GM06990 (cell line): Measurements from ENCODE around the gene MAOB.

Experiments used
- DNase-seq: peaks from one replicate; pipeline ENCODE4 v3.0.0-alpha.2; 2011; ENCODE audit not compliant: insufficient read length; ENCODE audit errors: extremely low read depth
- H3K27me3 ChIP-seq: replicated peaks from 2 replicates; pipeline ENCODE4 v1.6.0; 2011; ENCODE audit warnings: low read length; ENCODE audit not compliant: control insufficient read depth, insufficient read depth
- H3K36me3 ChIP-seq: 2 replicates; pipeline ENCODE4 v1.5.1; 2011; ENCODE audit warnings: low read length; ENCODE audit not compliant: control insufficient read depth, insufficient read depth
- H3K4me3 ChIP-seq: replicated peaks from 2 replicates; pipeline ENCODE4 v1.5.1; 2011; ENCODE audit warnings: low read depth, mild to moderate bottlenecking, control low read depth, low read length
- TF ChIP-seq, protein P1 (sequence below): IDR thresholded peaks from 2 replicates; pipeline ENCODE4 v1.5.1; 2011; ENCODE audit warnings: low read length, control low read depth, mild to moderate bottlenecking, inconsistent platforms; ENCODE audit not compliant: insufficient read depth, poor library complexity, severe bottlenecking

The MAOB gene

DNA sequence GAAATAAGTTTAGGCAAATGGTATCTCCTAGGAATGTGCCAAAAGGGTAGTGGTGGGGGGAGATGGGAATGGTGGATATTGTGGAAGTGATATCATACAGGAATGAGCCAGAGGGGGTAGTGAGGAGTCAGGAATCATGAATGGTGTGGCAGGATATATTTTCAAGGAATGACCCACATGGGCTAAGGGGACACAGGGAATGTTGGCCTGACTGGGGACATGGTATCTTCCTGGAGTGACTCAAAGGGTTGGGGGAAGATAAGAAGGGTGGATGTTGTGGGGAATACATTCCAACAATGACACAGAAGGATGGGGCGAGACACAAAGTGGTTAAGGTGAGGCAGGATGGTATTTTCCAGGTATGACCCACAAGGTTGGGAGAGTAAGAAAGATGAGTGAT is 165.6 kb downstream of the MAOB start:
- no peak overlapping the region for H3K4me3 ChIP-seq
- TF ChIP-seq, protein P1, sequence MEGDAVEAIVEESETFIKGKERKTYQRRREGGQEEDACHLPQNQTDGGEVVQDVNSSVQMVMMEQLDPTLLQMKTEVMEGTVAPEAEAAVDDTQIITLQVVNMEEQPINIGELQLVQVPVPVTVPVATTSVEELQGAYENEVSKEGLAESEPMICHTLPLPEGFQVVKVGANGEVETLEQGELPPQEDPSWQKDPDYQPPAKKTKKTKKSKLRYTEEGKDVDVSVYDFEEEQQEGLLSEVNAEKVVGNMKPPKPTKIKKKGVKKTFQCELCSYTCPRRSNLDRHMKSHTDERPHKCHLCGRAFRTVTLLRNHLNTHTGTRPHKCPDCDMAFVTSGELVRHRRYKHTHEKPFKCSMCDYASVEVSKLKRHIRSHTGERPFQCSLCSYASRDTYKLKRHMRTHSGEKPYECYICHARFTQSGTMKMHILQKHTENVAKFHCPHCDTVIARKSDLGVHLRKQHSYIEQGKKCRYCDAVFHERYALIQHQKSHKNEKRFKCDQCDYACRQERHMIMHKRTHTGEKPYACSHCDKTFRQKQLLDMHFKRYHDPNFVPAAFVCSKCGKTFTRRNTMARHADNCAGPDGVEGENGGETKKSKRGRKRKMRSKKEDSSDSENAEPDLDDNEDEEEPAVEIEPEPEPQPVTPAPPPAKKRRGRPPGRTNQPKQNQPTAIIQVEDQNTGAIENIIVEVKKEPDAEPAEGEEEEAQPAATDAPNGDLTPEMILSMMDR = no peak
- no peaks in the 10 kb centered on the region for H3K27me3 ChIP-seq
- no peak for DNase-seq
- H3K36me3 ChIP-seq = no peaks in the 10 kb centered on the region; the same call in 1 of the 2 replicates
